ENCODE data around the gene C2orf76.

GRCh38 chr2:119376810-119377209 lies 10.2 kb upstream of the C2orf76 start:
- TF ChIP-seq POLR2AphosphoS5 (IDR thresholded peaks at IDR 0.05; ENCODE audit: borderline replicate concordance, low read depth, low read length) (no peak), EZH2 (IDR thresholded peaks at IDR 0.05) (no peak)
